ENCODE measurements around the gene DAAM1.

DAAM1 gene

DNA sequence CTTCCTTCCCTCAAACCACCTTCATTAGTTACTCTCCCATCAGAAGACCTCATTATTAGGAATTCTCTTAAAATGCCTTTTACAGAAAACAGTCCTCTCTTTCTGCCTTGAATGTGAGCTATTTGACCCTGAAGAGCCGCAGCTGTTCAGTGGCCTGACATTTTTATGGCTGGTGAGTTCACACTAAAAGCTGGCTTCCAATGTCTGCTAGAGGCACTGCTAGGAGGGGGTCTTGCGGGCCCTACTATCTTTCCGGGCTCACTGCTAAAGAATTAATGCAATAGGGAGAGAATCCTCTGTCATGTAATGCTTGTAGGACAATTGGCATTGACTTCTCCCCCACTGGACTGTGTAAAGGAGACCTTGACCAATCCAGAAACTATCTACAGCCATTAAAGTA lies 189.0 kb downstream of the DAAM1 start:
- no peak for DNase-seq

DNA sequence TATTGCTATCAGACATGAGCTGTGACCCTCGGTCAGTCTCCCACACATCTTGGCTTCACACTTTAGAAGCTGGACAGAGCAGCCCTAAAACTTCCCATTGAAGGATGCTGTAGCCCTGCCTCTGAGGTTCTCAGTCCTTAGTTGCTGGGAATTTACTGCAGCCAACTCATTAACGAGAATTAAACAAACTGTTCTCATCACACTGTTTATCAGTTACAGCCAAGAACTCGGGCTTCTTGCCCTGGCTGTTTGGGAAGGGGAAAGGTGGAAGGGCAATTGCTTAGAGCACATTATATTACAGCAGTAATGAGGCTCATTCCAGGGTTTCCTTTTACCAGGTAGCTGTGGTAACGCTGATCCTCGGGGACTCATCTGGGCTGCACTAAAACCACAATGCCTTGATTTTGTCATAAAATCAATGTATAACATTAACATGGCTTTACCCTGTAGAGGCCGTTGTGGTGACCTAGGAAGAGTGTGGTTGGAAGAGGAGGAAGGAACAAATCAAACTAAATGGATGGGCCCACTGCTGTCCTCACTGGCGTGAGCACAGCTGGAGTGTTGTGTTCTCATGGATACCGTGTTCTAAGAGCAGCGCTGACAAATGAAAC lies 189.6 kb downstream of the DAAM1 start:
- DNase-seq: no peak

DNA sequence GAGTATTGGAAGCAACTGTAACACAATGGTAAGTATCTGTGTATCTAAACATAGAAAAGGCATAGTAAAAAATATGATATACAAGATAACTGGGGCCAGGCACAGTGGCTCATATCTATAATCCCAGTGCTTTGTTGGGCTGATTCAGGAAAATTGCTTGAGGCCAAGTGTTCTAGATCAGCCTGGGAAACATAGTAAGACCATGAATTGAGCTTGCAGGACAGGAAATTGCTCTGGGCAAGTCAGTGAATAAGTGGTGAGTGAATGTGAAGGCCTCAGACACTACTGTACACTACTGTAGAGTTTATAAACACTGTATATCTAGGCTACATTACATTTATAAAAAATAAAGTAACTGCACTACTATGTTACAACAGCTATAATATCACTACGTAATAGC lies 201.5 kb downstream of the DAAM1 start:
- DNase-seq: no peak

DNA sequence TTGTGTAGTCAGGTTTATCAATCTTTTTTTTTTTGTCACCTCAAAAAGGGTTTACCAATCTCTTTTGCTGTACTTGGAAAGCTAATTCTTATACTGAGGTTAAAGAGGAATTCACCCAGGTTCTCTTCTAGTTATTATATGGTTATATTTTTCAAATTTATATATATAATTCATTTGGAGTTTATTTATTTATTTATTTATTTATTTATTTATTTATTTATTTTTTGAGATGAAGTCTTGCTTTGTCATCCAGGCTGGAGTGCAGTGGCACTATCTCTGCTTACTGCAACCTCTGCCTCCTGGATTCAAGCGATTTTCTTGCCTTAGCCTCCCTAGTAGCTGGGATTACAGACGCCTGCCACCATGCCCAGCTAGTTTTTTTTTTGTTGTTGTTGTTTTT lies 202.9 kb downstream of the DAAM1 start:
- no peak for DNase-seq

DNA sequence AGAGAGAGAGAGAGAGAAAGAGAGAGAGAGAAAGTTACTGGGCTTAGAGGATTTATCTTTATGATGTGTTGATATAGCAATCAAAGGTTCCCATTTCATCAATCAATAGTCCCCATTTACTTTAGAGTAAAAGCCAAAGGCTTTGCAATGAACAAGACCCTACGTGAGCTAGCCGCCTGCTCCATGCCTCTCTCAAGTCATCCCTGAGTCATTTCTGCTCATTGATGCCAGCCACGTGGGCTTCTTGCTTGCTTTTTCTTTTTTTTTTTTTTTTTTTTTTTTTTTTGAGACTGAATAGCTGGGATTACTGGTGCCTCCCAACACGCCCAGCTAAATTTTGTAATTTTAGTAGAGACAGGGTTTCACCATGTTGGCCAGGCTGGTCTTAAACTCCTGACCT lies 205.8 kb downstream of the DAAM1 start:
- no peak for DNase-seq

DNA sequence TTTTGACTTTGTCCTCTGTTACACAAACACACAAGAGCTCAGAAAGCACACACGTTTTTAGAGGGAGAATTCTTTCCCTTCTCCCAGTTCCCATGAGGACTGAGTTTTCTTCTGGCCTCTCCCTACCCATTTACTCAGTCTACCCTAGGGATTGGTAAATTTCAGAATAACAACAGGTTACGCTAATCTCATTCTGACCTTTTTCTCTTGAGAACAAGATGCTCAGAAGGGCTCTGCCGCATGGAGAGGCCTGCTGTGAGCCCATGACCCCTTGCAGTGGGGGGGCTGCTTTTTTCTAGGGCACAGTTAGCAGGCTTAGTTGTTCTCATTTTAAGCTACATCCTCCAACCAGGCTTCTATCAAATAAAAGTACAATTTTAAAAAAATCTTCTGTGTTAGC lies 207.2 kb downstream of the DAAM1 start:
- DNase-seq: no peak

DNA sequence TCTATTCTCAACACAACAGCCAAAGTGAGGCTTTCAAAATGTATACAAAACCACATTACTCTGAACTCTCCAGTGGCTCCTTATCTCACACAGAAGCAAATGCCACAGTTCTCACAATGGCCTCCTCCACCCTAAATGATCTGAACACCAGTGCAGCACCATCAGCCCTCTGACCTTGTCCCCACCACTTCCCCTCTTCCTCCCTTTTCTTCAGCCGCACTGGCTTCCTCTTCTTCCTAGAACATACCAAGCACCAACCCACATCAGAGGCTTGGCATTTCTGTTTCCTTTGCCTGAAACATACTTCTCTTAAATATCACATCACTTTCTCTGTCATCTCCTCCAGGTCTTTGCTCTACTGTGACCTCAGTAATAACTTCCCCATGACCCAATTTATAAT lies 210.4 kb downstream of the DAAM1 start:
- DNase-seq: no peak

DNA sequence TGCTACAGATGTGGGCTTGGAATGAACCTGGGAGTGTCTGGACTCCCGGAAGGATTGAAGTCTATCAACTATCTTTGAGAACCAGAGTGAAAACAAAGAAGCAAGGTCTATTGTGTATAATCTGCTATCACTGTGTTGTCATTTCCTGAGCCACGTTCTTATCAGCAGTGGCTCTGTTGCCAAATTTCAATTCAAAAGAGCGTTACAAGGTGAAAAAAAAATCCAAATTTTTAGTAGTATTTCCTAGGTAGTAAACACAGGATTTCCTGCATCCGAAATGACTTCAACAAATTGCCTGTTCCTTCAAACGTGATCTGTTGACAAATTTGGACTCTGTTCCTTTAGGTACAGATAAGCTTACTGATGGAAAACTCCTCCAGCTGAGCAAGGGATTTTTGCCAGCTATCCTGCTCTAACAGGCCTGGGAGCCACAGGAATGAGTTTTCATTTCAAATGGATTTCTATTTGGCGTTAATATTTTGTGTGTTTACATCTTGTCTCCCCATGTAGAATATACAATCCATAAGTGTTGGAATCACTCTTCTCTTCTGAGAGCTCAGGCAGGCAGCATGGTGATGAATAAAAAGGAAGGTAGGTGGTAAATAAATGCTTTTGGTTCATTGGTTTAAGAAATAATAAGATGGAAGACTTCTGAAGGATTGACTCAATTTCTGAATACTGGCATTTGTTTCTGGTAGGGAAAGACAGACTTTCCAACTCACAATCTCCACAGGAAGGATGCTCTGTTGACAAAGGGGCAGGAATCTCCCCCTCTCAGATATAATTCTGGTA lies 218.2 kb downstream of the DAAM1 start:
- DNase-seq: no peak

DNA sequence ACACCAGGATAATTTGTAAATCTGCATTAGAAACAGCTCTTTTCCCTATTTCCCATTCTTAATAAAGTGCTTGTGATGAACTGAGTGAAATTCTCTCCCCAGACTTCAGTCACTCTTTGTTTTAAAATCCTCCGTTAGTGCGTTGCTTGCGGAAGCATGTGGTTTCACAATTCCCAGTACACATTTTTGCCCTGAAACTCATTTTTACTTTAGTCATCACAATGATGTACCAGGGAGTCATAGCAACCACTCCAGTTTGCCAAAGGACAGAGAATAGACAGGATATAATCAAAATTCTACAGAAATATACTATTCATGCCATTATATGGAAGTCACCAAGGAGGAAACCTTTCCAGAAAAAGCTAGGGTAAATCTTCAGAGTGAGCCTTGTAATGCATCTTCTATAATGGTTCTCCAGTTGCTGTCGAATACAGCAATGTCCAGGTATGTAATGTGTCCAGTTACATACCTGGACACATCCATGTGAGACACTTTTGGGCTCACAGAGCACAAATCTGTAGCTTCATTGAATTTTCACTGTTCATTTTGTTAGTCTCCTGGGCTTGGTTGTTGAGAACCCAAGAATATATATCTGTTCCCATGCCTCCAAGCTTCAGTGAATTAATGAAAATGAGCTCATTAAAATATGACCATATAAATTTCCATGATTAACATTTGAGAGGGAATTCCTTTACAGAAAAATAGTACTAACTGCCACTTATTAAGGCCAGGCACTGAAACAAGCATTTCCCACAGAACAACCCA lies 219.0 kb downstream of the DAAM1 start:
- no peak for DNase-seq

DNA sequence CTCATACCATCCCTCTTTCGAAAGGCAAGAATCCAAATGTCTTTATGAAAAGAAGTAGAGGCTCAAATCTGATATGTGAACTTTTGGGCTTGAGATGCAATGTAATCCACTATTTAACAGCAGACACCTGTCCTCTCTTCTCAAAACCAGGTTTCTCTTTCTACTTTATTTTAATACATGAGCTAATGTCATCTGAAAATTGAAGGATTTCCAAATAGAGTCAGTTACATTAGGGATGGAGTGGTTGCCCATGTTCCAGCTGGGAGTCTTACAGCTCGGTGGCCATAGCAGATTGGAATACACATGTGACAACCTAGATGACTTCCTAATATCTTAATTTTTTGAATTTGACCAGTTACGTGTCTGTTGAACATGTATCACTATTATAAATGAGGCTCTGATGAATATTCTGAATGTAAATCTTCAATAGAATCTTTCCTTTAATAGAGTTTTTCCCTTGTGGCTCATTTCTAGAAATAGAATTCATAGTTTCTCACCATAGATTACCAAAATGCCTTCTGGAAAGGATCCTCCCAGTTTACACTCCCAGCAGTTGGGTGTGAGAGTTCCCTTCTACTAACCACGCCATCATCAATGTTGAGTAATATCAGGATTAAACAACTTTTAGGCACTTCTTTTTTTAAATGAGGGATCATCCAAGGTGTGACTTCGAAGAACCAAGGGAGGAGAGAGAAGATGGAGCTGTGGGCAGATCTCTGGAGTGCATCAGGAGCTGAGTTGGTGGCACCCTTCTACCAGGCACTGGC lies 227.6 kb downstream of the DAAM1 start:
- no peak for DNase-seq

DNA sequence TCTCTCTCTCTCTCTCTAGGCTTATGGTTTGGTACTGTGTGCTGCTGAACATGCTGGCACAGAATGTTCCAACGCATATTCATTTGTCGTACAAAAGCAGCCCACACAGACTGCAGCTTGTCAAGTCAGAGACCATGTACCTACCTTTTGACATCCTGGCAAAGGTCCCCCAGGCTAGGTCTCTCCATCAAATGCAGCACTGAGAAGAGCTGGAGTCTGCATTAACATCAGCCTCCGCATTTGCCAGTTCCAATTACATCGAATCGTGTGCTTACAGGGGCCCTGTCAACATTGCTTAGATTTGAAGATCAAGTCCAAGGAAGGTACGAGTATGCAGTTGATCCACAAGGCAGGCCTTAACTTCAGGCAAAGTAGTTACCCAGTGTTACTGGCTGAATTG lies 228.8 kb downstream of the DAAM1 start:
- no peak for DNase-seq

DNA sequence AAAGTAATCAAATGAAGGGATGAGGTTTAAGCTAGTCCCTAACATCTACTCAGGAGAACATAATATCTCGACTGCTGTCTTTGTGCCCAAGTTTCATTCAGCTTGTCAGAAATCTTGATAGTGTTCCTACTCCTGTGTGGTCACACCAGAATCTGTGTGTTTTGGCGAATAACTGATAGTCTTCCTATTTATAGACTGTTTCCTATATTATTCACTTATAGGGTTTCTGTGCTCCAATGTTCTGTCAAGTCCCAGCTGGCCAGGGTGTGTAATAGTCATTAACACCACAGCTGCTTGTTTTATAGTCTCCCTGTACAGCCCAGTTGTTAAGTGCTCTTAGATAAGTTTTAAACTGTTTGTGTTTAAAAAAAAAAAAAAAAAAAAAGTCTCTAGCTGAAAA lies 230.8 kb downstream of the DAAM1 start:
- DNase-seq: no peak

Measured in DMS53 (cell line).